Activated CD4-positive, CD25-positive, alpha-beta regulatory T cell treated with anti-CD3 and anti-CD28 coated beads, Interleukin-2, amount 50 U/mL, for 72 hours (primary cell): ENCODE results near the gene PPP2R2C.

ENCODE experiments used
- DNase-seq: peaks from one replicate; pipeline ENCODE4 v3.0.0; 2021

Gene PPP2R2C

DNA sequence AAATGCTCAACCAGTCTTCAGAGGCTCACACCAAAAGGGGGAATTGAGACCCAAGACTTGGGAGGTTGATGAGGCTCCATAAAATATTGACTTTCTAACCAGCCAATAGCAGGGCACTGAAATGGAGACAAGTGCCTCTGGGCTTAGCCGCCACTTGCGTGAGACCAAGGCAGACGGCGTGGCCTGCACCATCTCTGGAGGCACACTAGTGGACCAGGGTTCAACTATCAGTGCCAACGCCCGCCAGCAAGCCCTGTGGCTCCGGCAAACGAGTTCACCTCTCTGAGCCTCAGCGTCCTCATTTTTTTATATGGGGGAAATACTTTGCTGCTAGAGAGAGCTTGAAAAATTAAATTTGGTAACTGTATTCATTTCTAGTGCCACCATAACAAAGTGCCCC is 50.3 kb downstream of the PPP2R2C start:
- no peak for DNase-seq

DNA sequence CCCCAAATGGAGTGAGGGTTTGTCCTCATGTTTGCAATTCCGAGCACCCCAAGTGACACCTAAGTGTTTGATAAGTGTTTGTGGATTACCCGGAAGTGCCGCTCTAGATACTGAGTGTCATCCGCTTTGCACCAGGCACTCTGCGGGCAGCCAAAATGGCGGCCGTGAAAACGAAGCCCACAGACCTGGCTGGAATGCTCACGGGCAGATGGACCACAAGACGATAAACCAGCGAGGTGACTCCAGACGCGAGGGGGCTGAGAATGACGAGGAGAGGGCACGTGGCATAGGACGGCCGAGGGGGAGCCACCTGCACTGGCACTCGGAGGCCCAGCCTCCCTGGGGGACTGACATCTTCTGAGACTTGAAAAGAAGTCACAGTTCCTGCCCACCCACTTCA is 51.0 kb downstream of the PPP2R2C start:
- no peak for DNase-seq

DNA sequence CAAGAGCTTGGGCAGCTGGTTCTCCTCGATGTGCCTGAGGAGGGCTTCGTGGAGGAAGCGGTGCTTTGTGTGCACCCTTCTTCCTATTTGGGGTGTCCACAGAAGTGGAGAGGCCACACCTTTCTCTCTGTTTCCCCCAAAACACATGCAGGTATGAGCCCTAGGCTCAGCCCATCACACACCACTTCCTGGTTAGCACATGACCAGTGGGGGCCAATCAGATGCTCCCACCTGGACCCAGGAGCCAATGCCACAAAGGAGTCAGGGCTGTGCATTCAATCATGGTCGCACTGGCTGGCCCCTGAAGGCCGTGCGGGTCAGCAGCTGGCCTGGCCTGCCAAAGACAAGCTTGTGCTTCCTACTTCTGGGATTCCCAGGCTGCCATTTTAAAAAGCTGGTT is 51.4 kb downstream of the PPP2R2C start:
- DNase-seq, result no peak

DNA sequence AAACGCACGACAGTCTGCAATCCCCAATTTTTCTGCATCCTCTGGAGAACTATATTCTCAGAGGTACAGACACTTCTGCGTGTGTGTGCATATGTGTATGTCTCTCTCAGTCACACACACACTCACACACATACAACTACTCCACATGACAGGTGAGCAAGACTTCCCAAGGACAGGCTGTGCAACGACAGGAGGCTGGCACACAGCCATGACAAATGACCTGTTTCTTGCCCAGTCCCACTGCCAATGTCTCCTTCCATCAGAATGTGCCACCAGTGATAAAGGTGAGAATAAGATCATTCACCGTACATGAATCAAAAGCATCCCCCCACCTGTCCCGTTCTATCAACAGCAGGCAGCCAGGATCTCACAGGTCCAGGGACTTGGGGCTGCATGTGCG is 52.4 kb downstream of the PPP2R2C start:
- DNase-seq, result no peak

DNA sequence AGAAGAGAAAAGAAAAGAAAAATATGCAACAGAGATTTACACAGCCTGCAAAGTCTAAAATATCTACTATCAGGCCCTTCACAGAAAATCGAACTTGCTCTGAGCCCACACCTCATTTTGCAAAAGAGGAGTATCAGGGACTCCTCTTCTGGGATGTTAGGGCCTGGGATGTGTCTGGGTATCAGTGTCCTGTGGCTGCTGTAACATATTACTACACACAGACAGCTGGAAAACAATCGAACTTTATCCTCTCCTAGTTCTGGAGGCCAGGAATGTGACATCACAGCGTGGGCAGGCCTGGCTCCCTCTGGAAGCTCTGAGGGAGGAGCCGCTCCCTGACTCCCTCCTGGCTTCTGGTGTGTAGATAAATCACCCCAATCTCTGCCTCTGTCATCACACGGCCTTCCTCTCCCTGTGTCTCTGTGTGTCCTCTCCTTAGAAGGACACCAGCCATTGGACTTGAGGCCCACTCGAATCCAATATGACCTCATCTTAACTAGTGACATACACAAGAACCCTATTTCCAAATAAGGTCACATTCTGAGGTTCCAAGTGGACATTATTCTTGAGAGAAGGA is 52.9 kb downstream of the PPP2R2C start:
- no peak for DNase-seq

DNA sequence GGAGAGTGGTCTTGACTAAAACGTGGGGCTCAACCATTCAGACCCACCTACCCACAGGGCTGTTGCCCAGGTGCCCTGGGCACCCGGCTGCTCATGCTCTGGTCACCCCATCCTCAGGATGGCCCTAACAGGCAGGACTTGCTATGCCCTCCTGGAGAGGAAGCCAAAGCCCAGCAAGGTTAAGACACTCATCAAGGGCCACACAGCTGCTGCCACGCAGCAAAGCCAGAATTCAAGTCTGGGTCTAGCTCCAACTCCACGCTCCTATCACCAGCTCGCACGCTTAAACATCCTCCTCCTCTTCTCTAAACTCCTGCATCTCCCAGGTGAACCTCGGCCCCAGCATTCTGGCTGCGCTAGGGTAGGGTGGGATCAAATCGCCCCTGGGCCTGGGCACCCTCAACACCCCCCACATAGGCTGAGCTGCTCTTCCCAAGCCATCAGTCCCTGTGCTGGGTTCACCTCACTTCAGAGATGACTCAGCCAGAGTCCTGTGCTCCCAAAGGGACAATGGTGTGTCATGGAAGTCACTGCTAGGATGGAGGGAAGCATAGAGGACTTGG is 54.1 kb downstream of the PPP2R2C start:
- DNase-seq, result no peak

DNA sequence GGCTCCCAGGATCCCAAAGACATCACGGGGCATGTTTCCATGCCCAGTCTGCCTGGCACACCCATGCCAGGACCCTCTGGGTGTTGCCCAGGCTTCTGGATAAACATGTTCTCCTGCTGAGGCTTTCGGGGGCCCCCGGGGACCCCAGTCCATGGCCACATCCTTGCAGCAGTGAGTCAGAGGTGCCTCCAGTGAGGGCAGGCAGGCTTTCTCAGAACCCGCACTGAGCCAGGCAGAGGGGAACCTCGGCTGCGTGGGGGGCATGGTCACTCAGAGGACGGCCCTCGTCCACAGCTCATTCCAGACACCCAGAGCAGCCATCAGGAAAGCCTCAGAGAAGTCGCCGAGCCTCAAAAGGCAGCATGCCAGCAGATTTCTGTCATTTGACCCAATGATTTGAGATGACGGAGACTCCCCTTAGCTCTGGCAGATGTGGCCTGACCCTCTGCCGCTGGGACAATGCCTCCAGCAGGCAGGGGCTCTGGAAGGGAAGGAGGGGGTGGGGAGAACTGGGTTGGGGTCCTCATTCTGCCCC is 54.8 kb downstream of the PPP2R2C start:
- DNase-seq, result no peak

DNA sequence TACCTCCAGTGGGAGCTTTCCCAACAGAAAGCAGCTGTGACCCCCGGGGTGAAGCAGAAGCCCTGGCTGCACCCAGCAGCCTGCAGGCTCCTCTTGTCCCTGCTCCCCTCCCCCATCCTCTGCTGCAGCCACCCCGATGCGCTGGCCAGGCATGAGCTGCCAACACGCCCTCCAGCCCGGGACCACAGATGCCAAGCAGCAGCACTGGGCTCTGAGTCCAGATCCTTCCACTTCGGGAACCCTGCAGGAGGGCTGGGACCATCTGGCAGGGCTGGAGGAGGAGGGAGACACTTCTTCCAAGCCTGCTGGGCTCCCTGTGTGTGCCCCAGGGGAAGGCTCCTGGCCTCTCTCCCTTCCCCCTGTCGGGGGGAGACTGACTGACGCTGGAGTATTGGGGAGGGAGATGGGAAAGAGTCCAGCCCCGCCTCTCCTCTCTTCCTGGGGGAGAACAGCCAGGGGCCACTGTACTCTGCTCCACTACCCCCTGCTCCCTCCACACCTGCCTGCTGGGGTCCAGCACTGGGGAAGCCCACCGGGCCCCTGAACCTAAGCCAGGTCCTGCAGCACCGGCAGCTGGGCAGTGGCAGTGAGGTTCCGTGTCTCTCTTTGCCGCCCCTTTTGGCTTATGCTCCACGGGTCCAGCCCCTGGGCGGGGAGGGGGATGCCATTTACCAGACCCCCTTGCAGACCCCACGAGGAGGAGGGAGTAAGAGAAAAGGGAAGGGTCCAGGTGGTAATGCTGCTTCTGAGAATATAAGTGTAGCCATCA is 55.7 kb downstream of the PPP2R2C start:
- DNase-seq, result no peak

DNA sequence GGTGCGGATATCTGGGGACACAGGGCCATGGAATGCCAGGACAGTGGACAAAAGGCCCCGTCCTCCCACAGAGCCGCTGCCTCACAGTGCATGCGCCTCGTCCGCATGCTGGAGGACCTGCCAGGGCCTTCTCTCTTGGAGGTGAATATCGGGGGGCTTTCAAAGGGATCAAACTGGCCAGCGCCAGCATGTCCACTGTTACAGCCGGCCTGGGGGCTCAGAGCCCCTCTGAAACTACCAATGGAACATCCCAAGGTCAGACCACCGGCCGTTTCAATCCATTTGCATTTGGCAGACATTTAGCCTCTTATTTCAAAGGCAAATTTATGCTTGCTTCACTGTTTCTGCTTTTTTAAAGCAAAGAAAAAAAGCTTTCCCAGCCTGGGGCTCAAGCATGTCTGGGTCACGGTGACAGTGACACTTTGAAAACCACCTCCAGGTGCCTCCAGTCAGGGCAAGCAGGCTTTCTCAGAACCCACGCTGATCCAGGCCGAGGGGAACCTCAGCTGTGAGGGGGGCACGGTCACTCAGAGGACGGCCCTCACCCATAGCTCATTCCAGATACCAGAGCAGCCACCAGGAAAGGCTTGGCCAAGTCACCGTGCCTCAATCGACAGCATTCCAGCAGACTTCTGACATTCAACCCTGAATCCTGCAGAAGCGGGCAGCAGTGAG is 57.2 kb downstream of the PPP2R2C start:
- no peak for DNase-seq

DNA sequence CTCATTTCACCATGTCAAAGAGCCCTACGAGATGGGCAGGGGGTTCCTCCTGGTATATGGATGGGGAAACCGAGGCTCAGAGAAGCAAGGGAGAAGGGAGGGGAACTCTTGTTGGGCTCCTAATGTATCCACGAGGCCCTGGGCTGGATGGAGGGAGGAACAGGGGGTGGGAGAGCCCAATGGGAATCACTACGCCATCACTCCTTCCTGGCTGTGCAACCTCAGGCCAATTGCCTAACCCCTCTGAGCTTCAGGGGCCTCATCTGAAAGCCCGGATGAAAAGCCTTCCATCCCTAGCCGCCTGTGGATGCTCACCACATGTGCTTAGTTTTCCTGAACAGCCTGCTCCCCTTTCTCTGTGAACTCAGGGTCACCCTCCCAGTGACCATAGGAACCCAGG is 57.8 kb downstream of the PPP2R2C start:
- no peak for DNase-seq

DNA sequence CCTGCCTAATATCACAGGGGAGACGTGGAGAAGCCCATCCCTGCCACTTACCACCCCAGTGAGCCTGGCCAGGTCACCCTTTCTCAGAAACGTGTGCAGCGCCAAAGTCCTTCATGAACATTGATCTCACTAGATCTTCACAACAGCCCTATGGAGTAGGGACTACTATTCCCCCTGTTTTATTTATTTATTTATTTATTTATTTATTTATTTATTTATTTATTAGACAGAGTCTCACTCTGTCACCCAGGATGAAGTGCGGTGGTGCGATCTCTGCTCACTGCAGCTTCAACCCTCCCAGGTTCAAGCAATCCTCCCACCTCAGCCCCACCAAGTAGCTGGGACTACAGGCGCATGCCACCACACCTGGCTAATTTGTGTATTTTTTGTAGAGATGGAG is 61.8 kb downstream of the PPP2R2C start:
- no peak for DNase-seq

DNA sequence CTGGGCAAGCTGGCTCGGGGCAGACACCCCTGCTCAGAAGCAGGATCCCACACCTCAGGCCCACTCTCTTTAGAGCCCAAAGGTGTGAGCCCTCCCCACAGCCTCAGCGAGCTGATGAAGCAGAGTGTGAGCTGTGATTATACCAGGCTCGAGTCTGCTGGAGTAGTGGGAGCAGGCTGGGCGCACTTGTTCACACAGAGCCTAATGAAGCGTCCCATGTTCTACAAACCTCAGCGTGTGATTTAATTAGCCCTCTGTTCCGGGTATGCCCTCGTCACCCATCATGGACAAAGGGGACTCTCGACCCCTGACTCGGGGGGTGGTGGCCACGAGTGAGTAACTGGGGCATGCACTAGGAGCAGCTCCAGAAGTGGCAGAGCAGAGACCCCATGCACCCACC is 62.3 kb downstream of the PPP2R2C start:
- no peak for DNase-seq

DNA sequence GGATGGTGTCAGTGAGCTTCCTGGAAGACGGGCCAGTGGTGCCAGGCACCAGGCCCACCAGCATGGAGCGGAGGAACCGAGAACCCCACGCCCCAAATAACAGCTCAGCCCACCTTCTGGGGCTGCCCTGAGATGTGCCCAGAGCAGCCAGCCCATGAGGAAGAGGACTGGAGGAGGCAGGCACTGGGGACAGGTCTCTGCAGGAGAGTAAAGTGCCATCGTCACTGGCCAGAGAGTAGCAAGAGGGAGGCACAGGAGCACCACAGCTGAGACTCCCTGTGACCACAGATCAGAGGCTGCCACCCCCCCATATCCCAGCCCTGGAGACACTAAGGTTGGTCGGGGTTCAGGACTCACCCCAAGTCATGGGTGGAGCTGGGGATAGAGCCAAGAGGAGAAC is 63.0 kb downstream of the PPP2R2C start:
- DNase-seq, result no peak

DNA sequence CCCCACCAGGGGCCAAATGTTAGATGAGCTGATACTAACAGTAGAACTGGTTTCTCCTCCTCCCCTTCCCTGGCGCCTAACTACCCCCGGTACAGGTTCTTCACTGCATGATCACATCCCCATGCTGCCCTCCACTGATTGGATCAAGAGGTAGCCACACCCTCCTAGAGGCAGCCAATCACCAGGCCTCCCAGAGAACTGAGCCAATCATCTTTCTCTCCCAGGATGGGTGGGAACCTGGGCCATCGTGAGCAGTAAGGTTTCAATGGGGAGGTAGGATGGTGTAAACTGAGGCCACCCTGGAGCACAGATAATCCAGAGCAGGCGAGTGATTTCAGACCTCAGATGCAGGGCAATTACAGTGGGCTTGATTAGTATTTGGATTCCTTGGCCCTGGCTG is 64.2 kb downstream of the PPP2R2C start:
- no peak for DNase-seq

DNA sequence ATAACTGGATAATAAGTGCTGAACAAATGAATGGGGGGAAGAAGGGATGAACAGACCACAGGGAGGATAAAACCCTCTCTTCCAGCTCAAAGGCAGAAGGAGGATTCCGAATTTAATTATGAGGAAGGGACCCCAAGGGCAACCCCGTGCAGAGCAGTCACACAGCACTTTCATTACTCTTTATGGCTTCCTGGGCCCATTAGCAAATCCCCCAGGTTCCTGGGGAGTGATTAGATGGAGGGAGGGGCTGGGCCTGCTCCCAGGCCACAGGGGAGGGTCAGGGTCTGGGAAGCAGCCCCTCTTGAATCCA is 67.1 kb downstream of the PPP2R2C start:
- DNase-seq, result no peak

DNA sequence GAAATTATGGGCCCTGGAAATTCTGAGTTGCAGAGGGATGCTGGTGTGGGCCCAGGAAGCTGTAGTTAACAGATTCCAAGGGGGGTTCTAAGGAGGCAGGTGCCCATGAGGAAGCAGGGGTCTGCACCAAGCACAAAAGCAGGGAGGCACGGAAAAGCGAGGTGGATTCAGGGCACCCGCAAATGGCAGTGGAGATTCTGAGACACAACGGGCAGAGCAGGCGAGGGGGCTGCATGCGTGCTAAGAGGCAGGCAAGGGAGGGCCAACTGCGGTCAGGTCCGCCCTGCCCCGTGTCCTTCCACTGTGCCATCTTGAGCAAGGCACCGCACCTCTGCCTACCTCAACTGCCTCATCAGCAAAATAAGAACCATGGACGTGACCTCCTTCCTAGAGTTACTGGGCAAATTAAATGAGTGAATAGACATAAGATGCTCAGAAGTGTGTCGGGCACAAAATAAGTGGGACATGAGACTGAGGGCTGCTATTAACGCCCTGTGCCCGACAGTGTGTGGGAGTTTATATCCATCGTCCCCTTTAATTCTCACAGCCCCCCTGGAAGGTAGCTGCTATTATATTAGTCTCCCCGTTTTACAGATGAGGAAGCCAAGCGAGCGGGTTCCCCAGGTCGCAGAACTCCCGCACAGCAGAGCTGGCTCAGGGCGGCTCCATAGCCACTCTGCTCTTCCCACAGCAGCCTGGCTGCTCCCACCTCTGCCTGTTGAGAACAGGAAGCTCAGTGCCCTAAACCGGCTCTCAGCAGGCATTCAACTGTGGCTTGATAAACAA is 67.6 kb downstream of the PPP2R2C start:
- no peak for DNase-seq

DNA sequence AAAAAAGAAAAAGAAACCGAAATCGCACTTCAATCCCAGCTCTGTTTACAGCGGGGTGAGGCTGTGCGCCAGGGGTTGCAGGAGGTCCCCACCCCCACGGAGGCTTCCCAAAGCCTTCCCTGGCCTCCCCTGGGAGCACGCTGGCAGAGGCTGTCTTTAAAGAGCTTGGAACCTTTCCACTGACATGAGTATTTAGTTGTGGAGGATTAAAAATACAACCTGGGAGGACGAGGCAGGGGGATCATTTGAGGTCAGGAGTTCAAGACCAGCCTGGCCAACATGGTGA is 69.1 kb downstream of the PPP2R2C start:
- no peak for DNase-seq

DNA sequence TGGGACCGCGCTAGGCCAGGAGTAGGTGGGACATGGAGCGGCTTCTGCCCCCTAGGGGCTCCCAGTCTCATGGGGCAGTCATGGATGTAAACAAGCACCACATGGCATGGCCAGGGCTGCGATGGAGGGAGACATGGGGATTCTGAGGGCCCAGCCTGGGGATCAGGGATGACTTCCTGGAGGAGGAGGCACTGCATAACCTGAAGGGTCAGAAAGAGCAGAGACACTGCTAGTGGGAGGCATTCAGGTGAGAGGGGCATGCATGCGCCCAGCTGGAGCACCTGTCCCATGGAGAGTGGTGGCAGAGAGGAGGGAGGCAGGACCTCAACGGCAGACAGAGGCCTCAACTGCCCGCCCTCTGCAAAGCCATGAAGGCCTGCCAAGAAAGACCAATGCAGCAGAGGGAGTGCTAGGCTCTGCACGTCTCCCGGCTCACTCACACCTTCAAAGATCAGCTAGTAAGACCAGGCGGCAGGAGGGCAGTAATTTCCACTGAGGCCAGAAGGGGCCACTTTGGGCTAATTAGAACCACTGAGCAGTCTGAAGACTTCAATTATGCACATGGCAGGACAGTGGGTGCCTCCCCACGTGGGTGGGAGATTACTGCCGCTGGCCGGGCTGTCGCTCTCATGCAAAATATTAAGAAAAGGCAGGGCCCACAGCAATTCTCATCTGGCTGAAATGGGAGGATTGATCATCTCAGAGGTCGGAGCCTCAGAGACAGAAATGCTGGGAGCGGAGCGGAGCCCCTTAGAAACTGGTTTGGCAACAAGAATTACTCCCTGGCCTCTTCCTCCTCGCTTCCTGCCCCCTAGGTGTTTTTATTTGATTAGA is 69.6 kb downstream of the PPP2R2C start:
- no peak for DNase-seq

DNA sequence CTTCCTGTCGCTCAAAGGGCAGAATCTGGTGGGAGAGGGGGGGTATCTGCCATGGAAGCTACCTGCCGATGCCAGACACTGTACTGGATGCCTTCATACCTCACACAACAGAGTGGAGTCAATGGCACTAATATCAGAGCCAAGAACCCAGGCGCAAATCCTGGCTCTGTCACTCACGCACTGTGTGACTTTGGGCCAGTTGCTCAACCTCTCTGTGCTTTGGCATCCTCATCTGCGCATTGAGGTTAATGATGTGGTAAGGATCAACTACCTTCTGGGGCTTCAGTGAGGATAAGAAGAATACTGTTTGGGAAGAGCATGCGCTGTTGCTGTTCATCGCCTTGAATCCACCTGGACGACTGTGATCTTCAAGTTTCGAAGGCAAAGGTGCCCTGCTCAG is 70.6 kb downstream of the PPP2R2C start:
- no peak for DNase-seq

DNA sequence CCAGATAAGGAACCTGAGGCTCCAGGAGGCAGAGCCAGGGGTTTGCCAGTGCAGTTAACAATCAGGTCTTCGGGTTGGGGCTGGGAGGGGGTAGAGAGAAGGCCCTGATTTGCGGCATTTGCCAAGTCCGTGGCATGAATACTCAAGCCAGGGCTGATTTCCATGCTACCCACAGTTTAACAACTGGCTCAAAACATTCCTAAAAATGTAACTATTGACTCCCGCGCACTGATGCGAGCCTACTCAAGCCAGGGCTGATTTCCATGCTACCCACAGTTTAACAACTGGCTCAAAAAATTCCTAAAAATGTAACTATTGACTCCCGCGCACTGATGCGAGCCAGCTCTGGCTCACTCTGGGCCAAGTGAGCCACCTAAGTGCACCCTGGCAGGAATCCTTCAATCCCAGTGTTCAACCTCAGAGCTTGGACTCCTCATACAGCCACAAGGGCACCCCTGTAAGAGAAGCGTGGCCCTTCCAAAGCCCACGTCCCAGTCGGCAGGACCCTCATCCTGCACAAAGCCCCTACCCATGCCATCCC is 75.6 kb downstream of the PPP2R2C start:
- DNase-seq, result no peak

DNA sequence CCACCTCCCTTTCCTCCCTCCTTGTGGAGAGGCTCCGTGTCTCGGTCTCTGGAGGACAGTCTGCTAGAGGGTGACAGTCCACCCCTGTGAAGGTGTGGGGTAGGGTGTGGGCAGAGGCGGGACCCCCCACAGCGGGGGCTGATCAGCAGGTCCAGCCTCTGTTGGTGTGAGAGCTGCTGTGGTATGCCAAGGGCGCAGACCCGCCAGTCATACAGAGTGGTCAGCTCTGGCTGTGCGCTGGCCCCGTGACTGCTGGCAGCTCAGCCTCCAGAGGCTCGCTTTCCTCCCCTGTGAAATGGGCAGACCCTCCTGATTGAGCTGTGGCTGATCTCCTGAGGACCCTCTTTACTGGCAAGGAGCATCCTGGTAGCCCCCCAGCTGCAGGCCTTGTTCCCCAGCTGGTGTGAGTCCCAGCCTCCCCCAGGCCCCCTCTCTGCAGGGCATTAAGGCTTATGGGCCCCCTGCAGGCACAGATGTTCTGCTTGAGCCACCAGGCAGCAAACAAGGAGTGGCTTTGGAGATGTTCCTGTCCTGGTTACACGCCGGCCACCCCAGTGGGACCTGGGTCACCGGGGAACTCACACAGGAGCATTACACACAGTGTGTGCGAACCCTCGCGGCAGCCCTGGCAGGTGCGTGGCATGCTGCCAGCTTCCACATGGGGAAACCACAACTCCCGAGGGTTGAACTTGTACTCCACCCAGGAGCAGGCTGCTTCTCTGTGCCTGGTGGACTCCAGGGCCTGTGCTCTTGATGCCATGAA is 76.8 kb downstream of the PPP2R2C start:
- no peak for DNase-seq
